Panc1 (cell line): ENCODE data around the gene CGNL1. TPM values are rescaled to one million over a fixed set of nuclear protein-coding genes. Genes with fewer than 3 reads are reported as not detected.

Experiments
- ATAC-seq: fragments of 200-7000 bp; cut with Tn5 transposase; 2 replicates; pipeline ENCODE4 v1.9.1; 2020; ENCODE audit warnings: mild to moderate bottlenecking, moderate library complexity
- BruUV-seq: library from RNA; stranded (reverse); fragments of 400-500 nt; replicated peaks from 2 replicates; lab custom pipeline; 2021; lab: Mats Ljungman, UMichigan
- CTCF ChIA-PET: fragments of 300-600 bp; sonication (Branson Sonifier 250); formaldehyde crosslinking; loops from one replicate; lab custom pipeline; 2022; ENCODE audit warnings: antibody characterized with exemption; lab: Charles Lee
- POLR2A ChIA-PET: fragments of 300-600 bp; sonication (Branson Sonifier 250); formaldehyde crosslinking; loops from one replicate; lab custom pipeline; 2022; ENCODE audit warnings: antibody characterized with exemption; lab: Charles Lee
- DNase-seq: peaks from one replicate; pipeline ENCODE4 v3.0.0-alpha.2; 2010; ENCODE audit warnings: low read depth, low spot score
- H3K27ac ChIP-seq: 2 replicates; pipeline ENCODE4 v1.5.1; 2011; ENCODE audit warnings: mild to moderate bottlenecking, low read length, inconsistent platforms
- H3K27me3 ChIP-seq: fragments of 200-500 bp; sonication (Bioruptor generic); 2 replicates; pipeline ENCODE4 v1.6.0; 2014; ENCODE audit warnings: low read length, inconsistent platforms; ENCODE audit not compliant: control insufficient read depth, insufficient read depth
- H3K36me3 ChIP-seq: fragments of 200-500 bp; sonication (Bioruptor generic); 2 replicates; pipeline ENCODE4 v1.5.1; 2014; ENCODE audit warnings: inconsistent platforms, mild to moderate bottlenecking, low read length, moderate library complexity; ENCODE audit not compliant: control insufficient read depth, insufficient read depth
- H3K4me1 ChIP-seq: 2 replicates; pipeline ENCODE4 v1.5.1; 2011; ENCODE audit warnings: inconsistent platforms, mild to moderate bottlenecking, low read length, moderate library complexity; ENCODE audit not compliant: control insufficient read depth, insufficient read depth
- H3K4me3 ChIP-seq, 2 experiments: 2 replicates each; pipeline ENCODE4 v1.5.1; 2011 to 2012; ENCODE audit warnings: low read depth in 2 of 2, low read length in 2 of 2, mild to moderate bottlenecking in 2 of 2, inconsistent platforms in 1 of 2, moderate library complexity in 1 of 2
- H3K9me3 ChIP-seq: fragments of 200-500 bp; sonication (Bioruptor generic); 2 replicates; pipeline ENCODE4 v1.5.1; 2014; ENCODE audit warnings: low read depth, mild to moderate bottlenecking, inconsistent platforms, low read length, moderate library complexity; ENCODE audit not compliant: control insufficient read depth, insufficient read depth
- CTCF ChIP-seq: fragments of 450-650 bp; IDR thresholded peaks from 2 replicates; pipeline ENCODE4 v1.5.1; 2017; ENCODE audit warnings: mild to moderate bottlenecking
- POLR2AphosphoS5 ChIP-seq: IDR thresholded peaks from 2 replicates; pipeline ENCODE4 v1.6.1; 2012; ENCODE audit warnings: mild to moderate bottlenecking, low read depth, low read length, moderate library complexity
- SIN3A ChIP-seq: IDR thresholded peaks from 2 replicates; pipeline ENCODE4 v1.6.1; 2012; ENCODE audit warnings: low read depth, mild to moderate bottlenecking, low read length, moderate library complexity, borderline replicate concordance; ENCODE audit not compliant: insufficient read depth
- TCF7L2 ChIP-seq: IDR thresholded peaks from 2 replicates; pipeline ENCODE4 v1.6.1; 2011; ENCODE audit warnings: mild to moderate bottlenecking, low read depth, low read length, inconsistent platforms
- in situ Hi-C: cut with HindIII; loops from 2 replicates; pipeline ENCODE4 v1.10.0; 2016; ENCODE audit warnings: low sequenced_read_pairs, low pct_unique_long_range_greater_than_20kb
- intact Hi-C: fragments of 100-400 bp; cut with micrococcal nuclease; formaldehyde crosslinking; loops from one replicate; pipeline ENCODE4 v1.10.0; 2022; ENCODE audit not compliant: unreplicated experiment
- total RNA-seq: library from RNA; stranded (reverse); gene quantifications from one replicate; pipeline ENCODE4 v1.2.1, GENCODE V29; 2021; ENCODE audit not compliant: unreplicated experiment
- TF ChIP-seq, protein P1 (sequence below), 2 experiments: IDR thresholded peaks; 2 replicates each; pipeline ENCODE4 v1.6.1; 2011 to 2012; ENCODE audit warnings: low read depth in 2 of 2, control low read depth in 1 of 2, low read length in 1 of 2, mild to moderate bottlenecking in 1 of 2, moderate library complexity in 1 of 2; ENCODE audit not compliant: insufficient read depth in 1 of 2

Gene CGNL1
- total RNA-seq, 1 experiment from 2014 or later: 3.5 TPM

DNA sequence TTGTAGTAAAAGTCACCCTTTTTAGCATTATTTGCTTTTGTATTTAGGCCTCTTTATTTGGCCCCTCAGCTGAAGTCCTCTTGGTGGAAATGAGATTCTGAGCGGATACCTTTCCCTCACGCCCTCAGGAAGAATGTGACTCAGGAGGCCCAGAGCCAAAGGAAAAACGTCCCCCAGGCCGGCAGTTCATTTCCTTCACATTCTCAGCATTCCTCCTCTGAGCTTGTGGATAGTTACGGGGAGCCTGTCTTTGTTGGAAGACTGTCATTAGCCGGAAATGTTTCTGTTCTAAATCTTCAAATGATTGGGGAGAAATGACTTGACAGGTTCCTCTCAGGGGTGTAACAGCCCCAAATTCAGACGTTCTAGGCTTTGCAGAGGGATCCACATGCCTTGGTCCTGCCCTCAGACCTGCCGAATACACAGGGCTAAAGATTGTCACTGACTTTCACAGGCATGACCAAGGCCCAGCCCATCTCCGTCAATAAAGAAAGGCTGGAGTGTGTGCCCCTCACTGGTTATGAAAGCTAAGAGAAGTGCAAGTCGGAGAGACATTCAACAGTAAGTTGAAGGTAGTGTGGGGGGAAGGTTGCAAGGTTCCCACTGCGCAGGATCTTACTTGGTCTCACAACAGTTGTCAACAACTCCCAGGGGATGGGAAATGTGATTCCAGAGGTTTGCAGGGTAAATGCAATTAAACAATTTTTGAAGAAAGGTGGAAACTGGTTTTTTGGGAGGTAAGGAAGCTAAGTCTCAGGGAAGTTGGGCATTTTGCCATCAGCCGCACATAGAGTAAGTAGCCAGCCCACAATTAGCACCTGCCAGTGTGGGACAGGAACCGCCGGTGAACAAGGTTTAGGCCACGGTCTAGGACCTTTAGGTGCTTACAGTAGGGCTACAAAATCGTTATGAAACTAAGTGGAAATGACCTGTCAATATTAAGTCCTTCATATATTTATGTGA is 175.7 kb downstream of the CGNL1 start:
- intact Hi-C loops: no loop called here
- Histone ChIP-seq H3K27ac (peak overlapping the region; percentile 56), H3K36me3 (no peaks in the 10 kb centered on the region), H3K27me3 (no peaks in the 10 kb centered on the region), H3K4me3 (no peak overlapping the region), H3K9me3 (no peaks in the 10 kb centered on the region), H3K4me1 (peaks cover 13% of the 10 kb centered on the region)
- POLR2A ChIA-PET: no interaction called here
- no peak for TF ChIP-seq SIN3A
- no peak for TF ChIP-seq POLR2AphosphoS5
- no peak for TF ChIP-seq CTCF
- no peak for TF ChIP-seq TCF7L2
- TF ChIP-seq, protein P1, sequence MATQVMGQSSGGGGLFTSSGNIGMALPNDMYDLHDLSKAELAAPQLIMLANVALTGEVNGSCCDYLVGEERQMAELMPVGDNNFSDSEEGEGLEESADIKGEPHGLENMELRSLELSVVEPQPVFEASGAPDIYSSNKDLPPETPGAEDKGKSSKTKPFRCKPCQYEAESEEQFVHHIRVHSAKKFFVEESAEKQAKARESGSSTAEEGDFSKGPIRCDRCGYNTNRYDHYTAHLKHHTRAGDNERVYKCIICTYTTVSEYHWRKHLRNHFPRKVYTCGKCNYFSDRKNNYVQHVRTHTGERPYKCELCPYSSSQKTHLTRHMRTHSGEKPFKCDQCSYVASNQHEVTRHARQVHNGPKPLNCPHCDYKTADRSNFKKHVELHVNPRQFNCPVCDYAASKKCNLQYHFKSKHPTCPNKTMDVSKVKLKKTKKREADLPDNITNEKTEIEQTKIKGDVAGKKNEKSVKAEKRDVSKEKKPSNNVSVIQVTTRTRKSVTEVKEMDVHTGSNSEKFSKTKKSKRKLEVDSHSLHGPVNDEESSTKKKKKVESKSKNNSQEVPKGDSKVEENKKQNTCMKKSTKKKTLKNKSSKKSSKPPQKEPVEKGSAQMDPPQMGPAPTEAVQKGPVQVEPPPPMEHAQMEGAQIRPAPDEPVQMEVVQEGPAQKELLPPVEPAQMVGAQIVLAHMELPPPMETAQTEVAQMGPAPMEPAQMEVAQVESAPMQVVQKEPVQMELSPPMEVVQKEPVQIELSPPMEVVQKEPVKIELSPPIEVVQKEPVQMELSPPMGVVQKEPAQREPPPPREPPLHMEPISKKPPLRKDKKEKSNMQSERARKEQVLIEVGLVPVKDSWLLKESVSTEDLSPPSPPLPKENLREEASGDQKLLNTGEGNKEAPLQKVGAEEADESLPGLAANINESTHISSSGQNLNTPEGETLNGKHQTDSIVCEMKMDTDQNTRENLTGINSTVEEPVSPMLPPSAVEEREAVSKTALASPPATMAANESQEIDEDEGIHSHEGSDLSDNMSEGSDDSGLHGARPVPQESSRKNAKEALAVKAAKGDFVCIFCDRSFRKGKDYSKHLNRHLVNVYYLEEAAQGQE (IDR thresholded peaks at IDR 0.05; ENCODE audit: insufficient read depth in 1 of 2, low read depth in 2 of 2, low read length in 1 of 2): no peak
- CTCF ChIA-PET: no interaction called here
- peak; percentile 79 for ATAC-seq
- BruUV-seq: no TSS peak
- in situ Hi-C loops: no loop called here
- DNase-seq: no peak

GRCh38 chr15:57552678-57553334 is 176.5 kb downstream of the CGNL1 start:
- no peak for ATAC-seq
- no peak overlapping the region for H3K4me3 ChIP-seq
- H3K4me1 ChIP-seq: peaks cover 13% of the 10 kb centered on the region
- no peaks in the 10 kb centered on the region for H3K27me3 ChIP-seq
- TF ChIP-seq, protein P1 (IDR thresholded peaks at IDR 0.05; ENCODE audit: insufficient read depth in 1 of 2, low read depth in 2 of 2, low read length in 1 of 2): no peak
- no peak for TF ChIP-seq TCF7L2
- no peak for TF ChIP-seq POLR2AphosphoS5
- no peak for TF ChIP-seq SIN3A
- TF ChIP-seq CTCF: no peak
- in situ Hi-C loops (no loop called here), intact Hi-C loops (no loop called here)
- ChIA-PET POLR2A (no interaction called here), CTCF (no interaction called here)
- no peak for DNase-seq
- BruUV-seq: no TSS peak
- no peaks in the 10 kb centered on the region for H3K9me3 ChIP-seq
- peak overlapping the region; percentile 56 for H3K27ac ChIP-seq
- H3K36me3 ChIP-seq: no peaks in the 10 kb centered on the region
